Measurements from ENCODE around the gene OOSP2.

Gene OOSP2

DNA sequence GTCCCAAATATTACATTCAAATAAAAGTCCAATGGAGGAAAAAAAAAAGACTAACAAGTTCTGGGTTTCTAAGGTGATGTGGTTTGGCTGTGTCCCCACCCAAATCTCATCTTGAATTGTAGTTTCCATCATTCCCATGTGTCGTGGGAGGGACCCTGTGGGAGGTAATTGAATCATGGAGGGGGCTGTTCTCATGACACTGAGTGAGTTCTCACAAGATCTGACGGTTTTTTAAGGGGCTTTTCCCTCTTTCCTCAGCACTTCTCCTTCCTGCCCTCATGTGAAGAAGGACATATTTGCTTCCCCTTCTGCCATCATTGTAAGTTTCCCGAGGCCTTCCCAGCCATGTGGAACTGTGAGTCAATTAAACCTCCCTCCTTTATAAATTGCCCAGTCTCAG is 40.3 kb downstream of the OOSP2 start:
- no peak for DNase-seq

DNA sequence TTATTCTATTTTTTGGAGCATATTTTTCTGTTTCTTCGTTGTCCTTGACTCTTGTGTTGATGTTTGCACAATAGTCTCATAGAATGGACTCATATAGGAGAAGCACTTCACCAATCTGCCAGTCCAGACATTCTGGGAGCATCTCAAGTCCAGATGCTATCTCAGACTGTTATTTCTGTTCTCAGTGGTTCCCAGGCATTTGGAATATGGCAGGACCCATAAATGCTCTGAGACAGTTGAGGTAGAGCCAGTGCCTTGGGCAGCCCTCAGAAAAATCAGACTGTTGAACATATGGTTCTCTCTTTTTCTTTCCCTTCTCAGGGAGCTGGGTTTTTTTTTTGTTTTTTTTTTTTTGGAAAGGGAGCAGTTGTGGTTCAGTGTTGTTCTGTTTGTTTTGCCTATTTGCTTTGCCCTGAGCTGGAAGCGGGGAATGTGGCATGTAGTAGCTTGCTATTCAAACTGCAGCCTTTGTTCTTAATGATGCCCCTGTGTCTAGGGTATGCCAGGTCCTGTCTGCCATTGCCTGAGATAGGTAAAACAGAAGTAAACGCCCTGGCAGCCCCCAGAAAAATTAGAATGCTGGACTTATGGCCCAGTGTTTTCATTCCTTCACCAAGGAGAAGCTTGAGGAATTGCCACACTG is 44.5 kb downstream of the OOSP2 start:
- DNase-seq: no peak

DNA sequence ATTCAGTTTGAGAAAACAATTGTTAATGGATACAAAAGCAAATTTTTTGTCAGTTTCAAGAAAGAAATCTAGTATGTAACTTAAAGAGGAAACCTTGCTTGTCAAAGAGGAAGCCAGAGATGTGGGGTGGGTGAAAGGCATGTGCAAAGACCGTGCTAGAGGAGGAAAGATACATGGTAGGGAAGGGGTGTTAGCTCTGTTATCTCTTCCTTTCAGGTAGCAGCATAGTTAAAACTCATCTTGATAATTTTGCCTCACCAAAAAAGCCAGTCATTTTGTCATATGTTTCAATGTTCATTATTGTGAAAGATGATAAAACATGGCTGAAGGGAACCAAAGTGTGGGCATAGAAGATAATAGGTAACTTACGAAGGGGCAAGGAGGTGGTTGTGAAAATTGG is 45.7 kb downstream of the OOSP2 start:
- DNase-seq: no peak

DNA sequence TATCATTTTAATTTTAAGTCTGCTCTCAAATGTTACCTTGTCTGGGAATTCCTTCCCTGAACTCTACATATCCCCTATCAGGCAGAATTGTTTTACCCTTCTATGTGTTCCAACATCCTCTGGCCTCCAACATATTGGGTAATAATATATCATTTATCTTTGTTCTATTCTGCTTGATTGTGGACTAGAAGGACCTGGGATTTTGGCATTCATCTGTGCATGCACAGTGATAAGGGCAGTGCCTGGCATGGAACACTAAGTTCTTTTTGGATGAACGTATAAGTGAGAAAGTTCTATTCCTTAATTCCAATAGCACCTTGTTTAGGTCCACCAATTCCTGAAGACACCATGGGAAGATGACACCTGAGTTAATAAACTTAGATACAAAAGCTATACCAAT is 47.0 kb downstream of the OOSP2 start:
- DNase-seq: no peak

DNA sequence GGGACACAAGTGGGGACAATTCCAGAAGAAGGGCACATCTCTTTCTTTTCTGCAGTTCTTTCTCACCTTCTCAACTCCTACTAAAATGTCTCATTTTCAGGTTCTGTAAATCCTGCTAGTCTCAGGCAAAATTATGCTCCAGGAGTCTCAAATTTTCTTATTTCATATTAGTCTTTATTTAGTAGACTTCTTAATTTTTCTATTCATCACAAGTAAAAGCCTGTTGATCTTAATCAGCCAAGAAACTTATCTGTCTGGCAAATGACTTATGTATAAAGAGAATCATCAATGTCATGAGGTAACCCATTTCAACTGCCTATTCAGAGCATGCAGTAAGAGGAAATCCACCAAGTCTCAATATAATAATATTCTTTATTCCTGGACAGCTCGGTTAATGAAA is 48.2 kb downstream of the OOSP2 start, which contains the start of gene MS4A2:
Gene MS4A2, plus strand, starts transcription at position 301 of the 400 bp plus-strand sequence. CDS start 102 bp downstream, outside the sequence.
- DNase-seq: no peak

DNA sequence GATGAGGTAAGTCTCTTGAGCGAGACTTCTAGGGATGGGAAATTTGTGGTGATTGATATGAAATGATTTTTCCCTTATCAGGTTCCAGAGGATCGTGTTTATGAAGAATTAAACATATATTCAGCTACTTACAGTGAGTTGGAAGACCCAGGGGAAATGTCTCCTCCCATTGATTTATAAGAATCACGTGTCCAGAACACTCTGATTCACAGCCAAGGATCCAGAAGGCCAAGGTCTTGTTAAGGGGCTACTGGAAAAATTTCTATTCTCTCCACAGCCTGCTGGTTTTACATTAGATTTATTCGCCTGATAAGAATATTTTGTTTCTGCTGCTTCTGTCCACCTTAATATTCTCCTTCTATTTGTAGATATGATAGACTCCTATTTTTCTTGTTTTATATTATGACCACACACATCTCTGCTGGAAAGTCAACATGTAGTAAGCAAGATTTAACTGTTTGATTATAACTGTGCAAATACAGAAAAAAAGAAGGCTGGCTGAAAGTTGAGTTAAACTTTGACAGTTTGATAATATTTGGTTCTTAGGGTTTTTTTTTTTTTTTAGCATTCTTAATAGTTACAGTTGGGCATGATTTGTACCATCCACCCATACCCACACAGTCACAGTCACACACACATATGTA is 55.4 kb downstream of the OOSP2 start:
- DNase-seq: no peak

DNA sequence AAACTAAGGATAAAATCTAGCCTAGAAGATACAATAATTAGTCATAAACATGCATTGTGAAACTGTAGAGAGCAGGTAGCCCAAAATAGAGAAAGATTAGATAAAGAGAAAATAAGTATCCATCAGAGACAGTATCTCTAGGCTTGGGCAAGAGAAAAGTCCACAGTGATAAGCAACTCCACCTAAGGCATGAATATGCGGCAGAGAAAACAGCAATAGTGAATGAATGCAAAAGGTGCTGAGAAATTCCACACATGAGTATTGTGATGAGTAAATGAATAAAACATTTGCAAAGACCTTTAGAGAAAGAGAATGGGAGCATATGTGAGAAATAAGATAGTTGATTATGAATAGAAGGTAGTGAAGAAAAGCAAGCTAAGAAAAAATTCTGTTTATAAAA is 57.0 kb downstream of the OOSP2 start:
- DNase-seq: no peak

Data from CD4-positive, alpha-beta T cell treated with Interleukin-1 beta for 1 hour (primary cell).